ENCODE data around the gene KDM1A. TPM values are rescaled to one million over a fixed set of nuclear protein-coding genes. Genes with fewer than 3 reads are reported as not detected.
"Not testable (repeated sequence)": the region's sequence is repeated elsewhere in the genome, so short reads cannot be mapped to it uniquely, and the experiment has no call there.

KDM1A gene
- polyA plus RNA-seq, 2 of the 4 experiments (the other 2 are of a cell fraction), result 66.4 to 80.3 TPM

- H3K27ac ChIP-seq; H3K4me2 ChIP-seq; ATAC-seq; POLR2A ChIA-PET; H3K4me1 ChIP-seq; H3K4me3 ChIP-seq; DNase-seq (ENCODE audit: low read depth in 1 of 2, low spot score in 1 of 2); FAIRE-seq: not testable (repeated sequence)
- CTCF ChIA-PET, result interaction anchor here (1.5 kb wide), 1 partner anchor 15 kb away, joined by 3 read pairs; no protein-coding TSS in a partner anchor
- WGBS (ENCODE audit: missing lambda C conversion rate), result 36% methylated on average over 3 of the region's 3 CpGs
- peaks cover 19% of the 10 kb centered on the region; the same call in 2 of the 3 replicates for H3K9me3 ChIP-seq
- peak; percentile 51 for TF ChIP-seq MAFK (IDR thresholded peaks at IDR 0.05; ENCODE audit: partially characterized antibody)
These were observed 26.9 kb upstream of the KDM1A start for GRCh38 chr1:22992384-22992783.

- FAIRE-seq; DNase-seq (ENCODE audit: low read depth in 1 of 2, low spot score in 1 of 2); POLR2A ChIA-PET; H3K4me2 ChIP-seq; ATAC-seq; H3K27ac ChIP-seq; H3K4me1 ChIP-seq; H3K4me3 ChIP-seq: not testable (repeated sequence)
- H3K9me3 ChIP-seq, result peaks cover 19% of the 10 kb centered on the region; the same call in 2 of the 3 replicates
- CTCF ChIA-PET, result interaction anchor here (1.5 kb wide), 1 partner anchor 16 kb away, joined by 3 read pairs; no protein-coding TSS in a partner anchor
- 62% methylated on average over 6 of the region's 6 CpGs for WGBS (ENCODE audit: missing lambda C conversion rate)
- peak; percentile 75 for TF ChIP-seq ZFP36 (IDR thresholded peaks at IDR 0.05; ENCODE audit: borderline replicate concordance, partially characterized antibody)
These were observed 26.0 kb upstream of the KDM1A start for GRCh38 chr1:22993220-22993795.

- ChIA-PET POLR2A (no interaction called here), CTCF (no interaction called here)
- Histone ChIP-seq H3K4me3 (no peak overlapping the region), H3K27ac (no peak overlapping the region), H3K4me1 (no peaks in the 10 kb centered on the region), H3K9me3 (peaks cover 19% of the 10 kb centered on the region; the same call in 2 of the 3 replicates), H3K4me2 (no peak overlapping the region)
- ATAC-seq (no peak), DNase-seq (ENCODE audit: low read depth in 1 of 2, low spot score in 1 of 2) (no peak), FAIRE-seq (no peak)
- TF ChIP-seq EHF (CRISPR knock-in tag; IDR thresholded peaks at IDR 0.05) (no peak), EHMT2 (IDR thresholded peaks at IDR 0.05; ENCODE audit: low read depth) (no peak), PBX3 (IDR thresholded peaks at IDR 0.05) (no peak), CHD4 (IDR thresholded peaks at IDR 0.05; ENCODE audit: borderline replicate concordance) (no peak), MAFK (IDR thresholded peaks at IDR 0.05; ENCODE audit: partially characterized antibody) (no peak), NR3C1 (IDR thresholded peaks at IDR 0.05) (no peak), TFCP2L1 (CRISPR knock-in tag; IDR thresholded peaks at IDR 0.05) (no peak), JUNB (IDR thresholded peaks at IDR 0.05) (no peak), HOXB13 (CRISPR knock-in tag; IDR thresholded peaks at IDR 0.05; ENCODE audit: low read depth) (no peak), EP300 (IDR thresholded peaks at IDR 0.05) (no peak), GATA3 (IDR thresholded peaks at IDR 0.05; ENCODE audit: borderline replicate concordance) (no peak), USF2 (IDR thresholded peaks at IDR 0.05) (no peak), MAZ (IDR thresholded peaks at IDR 0.05; ENCODE audit: borderline replicate concordance, low read depth, low read length) (no peak), POLR2AphosphoS2 (conservative IDR thresholded peaks at IDR 0.05; ENCODE audit: low read length) (no peak), SREBF2 (IDR thresholded peaks at IDR 0.05) (no peak), CBX2 (IDR thresholded peaks at IDR 0.05; ENCODE audit: borderline replicate concordance, low read depth) (no peak), REST (IDR thresholded peaks at IDR 0.05) (no peak), CEBPB (IDR thresholded peaks at IDR 0.05) (no peak)
These were observed 23.5 kb upstream of the KDM1A start for GRCh38 chr1:22995774-22996173.

GRCh38 chr1:22997528-22997927 is 21.7 kb upstream of the KDM1A start:
- H3K9me3 ChIP-seq, result peaks cover 16% of the 10 kb centered on the region; the same call in 2 of the 3 replicates
- H3K27ac ChIP-seq; POLR2A ChIA-PET; H3K4me2 ChIP-seq; ATAC-seq; H3K4me3 ChIP-seq; FAIRE-seq; H3K4me1 ChIP-seq; DNase-seq (ENCODE audit: low read depth in 1 of 2, low spot score in 1 of 2): not testable (repeated sequence)
- CTCF ChIA-PET, result interaction anchor here (0.5 kb wide), 1 partner anchor 172 kb away, joined by 3 read pairs; no protein-coding TSS in a partner anchor
- 72% methylated on average over 5 of the region's 5 CpGs for WGBS (ENCODE audit: missing lambda C conversion rate)

- H3K9me3 ChIP-seq; H3K4me3 ChIP-seq; H3K4me2 ChIP-seq; POLR2A ChIA-PET; FAIRE-seq; ATAC-seq; CTCF ChIA-PET; DNase-seq (ENCODE audit: low read depth in 1 of 2, low spot score in 1 of 2); H3K4me1 ChIP-seq; H3K27ac ChIP-seq: not testable (repeated sequence)
- 77% methylated on average over 3 of the region's 3 CpGs for WGBS (ENCODE audit: missing lambda C conversion rate)
These were observed 19.1 kb upstream of the KDM1A start for GRCh38 chr1:23000133-23000532.

GRCh38 chr1:23002218-23002617 is 17.1 kb upstream of the KDM1A start:
- DNase-seq (ENCODE audit: low read depth in 1 of 2, low spot score in 1 of 2), result not testable (repeated sequence)
- WGBS (ENCODE audit: missing lambda C conversion rate), result 72% methylated on average over 5 of the region's 7 CpGs
- CTCF ChIA-PET, result interaction anchor here (1.6 kb wide), 1 partner anchor 25 kb away, joined by 3 read pairs; no protein-coding TSS in a partner anchor

More at GRCh38 chr1:23002218-23002617, 17.1 kb upstream of the KDM1A start:
- POLR2A ChIA-PET, ATAC-seq, FAIRE-seq, H3K9me3 ChIP-seq, H3K4me2 ChIP-seq, H3K27ac ChIP-seq, H3K4me3 ChIP-seq, H3K4me1 ChIP-seq: not testable (repeated sequence)

All from A549 (cell line).